ENCODE data around the gene FAP.

The FAP gene

DNA sequence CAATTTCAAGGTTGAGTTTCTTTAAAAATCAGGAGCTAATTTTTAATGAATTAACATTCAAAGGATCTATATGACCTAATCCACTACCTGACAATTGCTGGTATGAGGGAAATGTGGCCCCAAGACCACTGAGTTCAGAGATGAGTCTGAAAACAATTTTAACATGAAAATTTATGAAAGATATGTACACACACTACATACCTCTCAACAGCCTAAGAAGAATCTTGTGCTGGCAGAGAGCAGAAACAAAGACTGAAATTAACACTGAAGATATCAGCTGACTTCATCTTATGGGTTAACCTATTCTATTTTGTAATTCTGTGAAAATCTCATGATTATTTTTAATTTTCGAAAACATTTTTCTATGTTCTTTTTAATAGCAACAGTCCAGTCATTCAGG, 1.7 kb downstream of the FAP start:
- DNase-seq: no peak

DNA sequence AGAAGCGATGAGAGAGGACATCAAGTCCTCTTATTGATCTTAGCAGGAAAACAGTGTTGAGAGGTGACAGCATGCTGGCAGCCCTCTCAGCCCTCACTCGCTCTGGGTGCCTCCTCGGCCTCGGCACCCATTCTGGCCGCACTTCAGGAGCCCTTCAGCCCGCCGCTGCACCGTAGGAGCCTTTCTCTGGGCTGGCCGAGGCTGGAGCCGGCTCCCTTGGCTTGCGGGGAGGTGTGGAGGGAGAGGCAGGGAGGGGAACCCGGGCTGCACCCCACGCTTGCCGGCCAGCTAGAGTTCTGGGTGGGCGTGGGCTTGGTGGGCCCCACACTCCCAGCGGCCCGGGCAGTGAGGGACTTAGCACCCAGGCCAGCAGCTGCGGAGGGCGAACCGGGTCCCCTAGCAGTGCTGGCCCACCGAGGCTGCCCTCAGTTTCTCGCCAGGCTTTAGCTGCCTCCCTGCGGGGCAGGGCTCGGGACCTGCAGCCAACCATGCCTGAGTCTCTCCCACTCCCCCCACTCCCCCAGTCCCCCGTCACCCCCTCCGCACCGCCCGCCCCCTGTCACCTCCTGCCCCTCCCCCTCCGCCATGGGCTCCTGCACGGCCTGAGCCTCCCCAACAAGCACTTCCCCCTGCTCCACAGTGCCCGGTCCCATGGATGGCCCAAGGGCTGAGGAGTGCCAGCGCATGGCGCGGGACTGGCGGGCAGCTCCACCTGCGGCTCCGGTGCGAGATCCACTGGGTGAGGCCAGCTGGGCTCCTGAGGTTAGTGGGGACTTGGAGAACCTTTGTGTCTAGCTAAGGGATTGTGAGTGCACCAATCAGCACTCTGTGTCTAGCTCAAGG, 8.4 kb downstream of the FAP start:
- DNase-seq: no peak

DNA sequence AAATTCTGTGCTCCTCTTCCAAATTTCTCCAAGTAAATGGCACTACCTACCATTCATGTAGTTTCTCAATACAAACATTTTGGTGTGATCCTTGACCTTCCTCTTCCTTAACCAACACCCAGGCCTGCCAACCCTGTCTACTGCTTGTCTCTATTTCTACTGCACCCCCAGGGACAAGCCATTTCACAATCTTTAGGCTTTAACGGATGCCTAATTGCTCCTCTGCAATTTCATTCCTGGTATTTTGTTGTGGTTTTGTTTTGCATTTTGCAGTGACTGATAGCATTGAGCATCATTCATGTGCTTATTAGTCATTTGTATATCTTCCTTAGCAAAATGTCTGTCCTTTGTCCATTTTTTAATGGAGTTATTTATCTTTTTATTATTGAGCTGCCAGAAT, 10.0 kb downstream of the FAP start:
- DNase-seq: peak; percentile 47

DNA sequence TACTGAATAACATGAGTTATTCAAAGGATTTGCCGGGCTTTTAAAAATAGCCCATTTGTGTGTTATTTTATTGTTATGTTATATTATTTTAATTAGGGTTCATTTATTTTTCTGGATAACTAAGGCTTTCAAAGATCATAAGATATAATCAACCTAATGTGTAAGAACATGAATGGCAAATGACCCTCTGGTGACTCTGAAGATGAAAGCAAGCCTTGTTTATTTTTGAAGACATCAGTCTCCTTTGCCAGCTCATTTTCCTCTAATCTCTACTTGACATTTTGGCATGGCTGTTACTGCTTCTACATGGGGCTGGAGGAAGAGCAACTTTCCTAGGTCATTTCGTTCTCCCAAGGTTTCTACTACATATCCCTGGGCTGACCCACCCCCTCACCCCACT, 10.6 kb downstream of the FAP start:
- no peak for DNase-seq

DNA sequence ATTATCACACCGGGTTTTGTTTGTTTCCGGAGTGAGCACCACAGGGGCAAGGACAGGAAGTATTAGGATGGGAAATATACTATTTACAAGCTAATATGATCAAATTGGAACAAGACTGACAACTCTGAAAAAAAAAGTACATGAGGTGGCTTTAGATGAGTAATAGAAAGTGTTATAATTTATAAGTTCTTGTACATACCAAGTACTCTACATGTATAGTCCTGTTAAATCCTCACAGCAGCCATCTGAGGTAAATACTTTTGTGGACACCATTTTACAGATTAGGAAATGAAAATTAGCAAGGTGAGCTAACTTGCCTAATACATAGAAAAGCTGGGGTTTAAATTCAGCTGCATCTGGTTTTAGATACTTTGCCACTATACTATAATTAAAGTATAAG, 11.2 kb downstream of the FAP start:
- no peak for DNase-seq

DNA sequence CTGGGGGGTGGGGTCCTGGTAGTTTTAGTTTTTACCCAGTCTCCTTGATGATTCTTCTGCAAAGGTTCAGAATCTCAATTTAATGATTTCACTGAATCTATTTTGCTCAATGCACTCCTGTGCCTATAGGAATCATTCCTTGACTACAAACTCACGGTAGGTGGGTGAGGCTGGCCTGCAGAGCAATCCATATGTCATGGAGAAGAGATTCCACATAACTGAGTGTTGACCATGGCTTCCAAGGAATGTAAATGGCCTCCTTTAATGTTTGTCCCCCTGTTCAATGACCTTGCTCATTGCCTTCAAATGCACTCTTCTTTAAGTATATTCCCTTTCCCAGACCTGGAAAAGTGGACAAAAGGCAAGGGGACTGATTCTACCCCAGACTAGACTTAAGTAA, 12.5 kb downstream of the FAP start:
- no peak for DNase-seq

DNA sequence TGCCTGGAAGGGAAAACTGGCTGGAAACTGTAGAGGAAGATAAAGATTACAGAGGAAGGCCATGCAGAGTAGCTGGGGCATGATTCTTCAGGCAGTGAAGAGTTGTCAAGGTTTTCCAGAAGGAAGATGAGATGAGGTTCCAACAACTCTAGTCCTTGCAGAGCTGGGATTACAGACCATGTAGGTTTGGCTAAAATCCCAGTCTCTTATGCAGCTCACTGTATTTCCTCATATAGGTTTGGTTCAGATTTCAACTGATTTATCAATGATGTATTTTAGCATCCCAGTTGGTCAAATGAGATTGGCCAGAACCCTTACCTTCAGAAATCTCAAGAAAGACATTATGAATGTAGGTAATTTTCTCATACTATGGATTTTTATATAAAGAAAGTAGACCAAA, 16.4 kb downstream of the FAP start:
- no peak for DNase-seq

DNA sequence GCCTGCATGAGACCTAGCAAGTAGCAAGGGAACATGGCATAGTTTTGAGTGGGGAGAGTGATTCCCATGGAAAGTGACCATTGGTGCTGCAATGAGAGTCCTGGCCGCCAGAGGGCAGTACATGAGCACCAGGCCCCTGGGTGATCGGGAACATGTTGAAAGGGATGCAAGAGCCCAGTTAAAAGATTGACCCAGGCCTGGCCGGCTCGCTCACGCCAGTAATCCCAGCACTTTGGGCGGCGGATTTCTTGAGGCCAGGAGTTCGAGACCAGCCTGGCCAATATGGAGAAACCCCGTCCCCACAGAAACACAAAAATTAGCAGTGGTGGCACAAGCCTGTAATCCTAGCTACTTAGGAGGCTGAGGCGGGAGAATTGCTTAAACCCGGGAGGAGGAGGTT, 22.2 kb downstream of the FAP start:
- peak; percentile 36 for DNase-seq

DNA sequence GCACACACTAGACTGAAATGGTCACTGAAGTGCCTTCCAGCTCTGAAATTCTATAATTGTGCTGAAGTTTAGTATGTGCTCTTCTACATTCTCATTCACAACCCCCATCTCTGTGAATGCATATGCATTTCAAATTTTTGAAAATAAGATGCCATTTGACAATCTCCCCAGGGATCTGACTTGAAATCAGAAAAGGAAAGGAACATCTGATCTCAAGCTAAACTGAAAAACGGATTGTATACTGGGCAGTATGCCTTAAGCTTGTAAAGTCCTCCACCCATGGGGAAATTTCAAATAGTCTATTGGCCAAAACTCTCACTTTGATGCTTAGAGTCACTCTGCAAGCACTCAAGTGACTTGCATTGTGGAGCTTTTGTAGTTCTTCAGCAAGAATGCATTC, 22.9 kb downstream of the FAP start:
- no peak for DNase-seq

DNA sequence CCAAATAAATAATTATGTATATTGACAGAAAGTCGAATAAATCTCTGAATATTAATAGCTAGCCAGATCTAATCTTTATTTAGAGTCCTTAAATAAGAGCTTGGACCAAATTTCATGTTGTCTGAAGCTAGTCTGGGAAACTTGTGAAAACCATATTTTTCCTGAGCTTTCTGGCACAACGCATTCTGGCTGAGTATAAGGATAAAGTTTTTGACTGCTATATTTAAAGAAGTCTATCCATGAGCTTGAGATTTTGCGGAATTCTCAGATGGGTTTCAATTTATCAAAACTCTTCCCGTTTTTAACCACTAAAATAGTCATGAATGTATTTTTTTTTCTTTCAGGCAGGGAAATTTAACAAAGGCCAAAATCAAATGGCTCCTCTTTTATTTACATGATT, 23.8 kb downstream of the FAP start:
- DNase-seq: no peak

DNA sequence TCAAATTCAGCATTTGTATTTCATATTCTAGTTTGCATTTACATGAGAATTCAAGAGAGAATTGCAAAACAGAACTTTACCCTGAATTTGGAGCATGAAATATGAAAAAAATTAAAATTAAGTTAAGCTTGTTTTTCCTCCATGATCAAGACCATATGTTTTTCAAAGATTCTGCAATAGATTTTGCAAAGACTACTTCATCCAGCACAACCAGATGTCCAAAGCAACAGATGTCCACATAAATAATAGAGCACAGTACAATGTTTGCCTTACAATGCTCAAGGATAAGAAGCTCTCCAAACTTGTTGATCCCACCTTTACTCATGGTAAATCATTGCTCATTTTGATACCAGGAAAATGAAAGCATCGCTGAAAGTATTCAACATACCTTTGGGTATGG, 25.6 kb downstream of the FAP start:
- no peak for DNase-seq

DNA sequence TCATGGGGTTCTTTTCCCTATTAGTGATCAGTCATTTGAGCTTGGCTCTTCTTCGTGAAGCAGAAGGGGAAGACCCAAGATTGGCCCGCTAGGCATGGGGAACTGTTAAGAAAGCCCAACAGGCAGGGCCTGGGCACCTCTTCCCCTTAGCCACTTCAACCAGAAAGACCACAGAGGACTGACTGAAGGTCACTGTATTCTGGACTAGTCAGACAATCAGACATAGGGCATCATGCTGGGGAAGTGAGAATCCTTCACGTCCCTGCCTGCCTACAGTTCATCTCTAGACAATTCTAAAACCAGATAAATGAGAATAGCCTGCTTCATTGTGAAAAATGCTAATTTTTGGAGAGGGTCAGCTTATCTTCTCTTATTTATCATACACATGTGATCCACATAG, 28.1 kb downstream of the FAP start:
- no peak for DNase-seq

DNA sequence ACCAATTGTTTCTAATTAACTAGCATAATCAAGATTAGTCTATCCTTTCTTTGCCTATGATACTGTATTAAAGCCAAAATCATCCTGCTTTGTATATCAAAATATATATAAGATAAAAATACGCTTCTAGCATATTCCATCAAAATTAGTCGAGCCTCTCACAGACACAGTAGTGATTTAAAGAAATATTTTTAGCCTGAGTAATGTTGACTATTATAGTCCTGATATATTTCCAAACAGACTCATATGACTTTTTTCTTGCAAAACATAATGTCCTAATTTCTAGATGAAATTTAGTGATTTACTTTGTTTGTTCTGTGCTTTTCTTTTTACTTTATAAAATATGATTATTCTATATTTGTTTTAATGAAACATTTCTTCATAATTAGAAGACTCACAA, 30.9 kb downstream of the FAP start:
- no peak for DNase-seq

DNA sequence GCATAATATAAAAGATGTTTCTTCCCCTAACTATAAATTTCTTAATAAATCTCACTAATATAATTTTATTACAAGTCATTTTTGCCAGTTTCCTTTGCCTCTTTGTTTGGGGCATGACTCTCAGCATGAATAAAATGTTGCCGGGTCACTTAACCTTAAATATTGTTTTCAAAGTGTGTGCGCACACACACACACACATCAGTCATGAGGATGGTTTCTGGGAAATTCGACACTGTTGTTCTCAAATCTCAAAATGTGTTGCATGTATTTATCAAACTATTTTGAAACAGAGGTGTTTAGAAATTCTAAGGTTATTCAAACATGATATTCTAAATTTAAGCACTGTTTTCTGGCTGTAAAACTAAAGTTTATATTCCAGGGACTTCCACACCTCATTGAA, 31.5 kb downstream of the FAP start:
- no peak for DNase-seq

DNA sequence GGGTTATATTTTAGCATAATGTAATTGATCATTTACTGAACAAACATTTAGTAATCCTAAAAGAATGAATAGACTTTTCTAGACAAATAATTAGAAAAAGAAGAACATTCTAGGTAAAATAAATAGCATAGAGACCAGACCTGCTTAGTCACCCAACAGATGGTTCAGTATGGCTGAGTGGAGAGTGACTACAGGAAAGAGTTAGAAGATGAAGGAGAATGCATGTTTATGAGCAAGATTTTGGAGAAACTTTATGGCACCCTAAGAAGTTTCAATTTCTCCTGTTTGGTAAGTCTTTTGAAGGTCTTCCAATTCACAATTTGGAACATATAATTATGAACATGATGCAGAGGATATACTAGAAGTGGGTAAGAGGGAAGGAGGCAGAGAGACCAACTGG, 32.9 kb downstream of the FAP start:
- no peak for DNase-seq

DNA sequence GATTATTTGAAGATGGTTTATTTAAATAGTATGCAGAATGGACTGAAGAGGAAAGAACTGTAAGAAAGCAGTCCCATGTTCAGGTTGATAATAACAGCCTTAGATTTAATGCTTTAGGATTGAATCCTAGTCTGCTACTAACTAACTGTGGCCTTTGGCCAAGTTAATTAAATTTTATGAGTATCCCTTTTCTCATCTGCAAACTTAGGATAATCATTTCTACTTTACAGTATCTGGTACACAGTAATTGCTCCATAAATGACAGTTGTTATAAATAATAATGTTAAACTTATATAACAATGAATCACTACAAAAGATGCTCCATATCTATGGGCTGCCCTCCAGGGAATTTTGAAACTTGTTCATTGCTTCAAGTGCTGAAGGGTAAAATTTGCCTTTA, 41.0 kb downstream of the FAP start:
- DNase-seq: no peak

DNA sequence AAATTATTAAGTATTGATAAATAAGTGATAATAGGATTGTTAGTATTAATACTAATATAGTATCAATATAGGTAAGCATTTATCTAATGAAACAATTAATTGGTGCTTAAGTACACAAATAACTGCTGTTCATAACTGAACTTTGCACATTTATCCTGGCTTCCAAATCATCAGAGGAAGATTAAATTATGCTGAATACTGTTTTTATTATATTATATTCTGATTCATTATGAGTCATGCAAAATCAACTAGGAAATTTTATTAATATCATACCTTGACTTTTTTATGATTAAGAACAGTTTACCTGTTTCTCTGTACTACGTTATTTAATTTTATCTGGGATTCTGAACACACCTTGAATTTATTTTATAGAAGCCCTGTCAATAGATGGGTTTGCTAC, 42.6 kb downstream of the FAP start:
- DNase-seq: no peak

DNA sequence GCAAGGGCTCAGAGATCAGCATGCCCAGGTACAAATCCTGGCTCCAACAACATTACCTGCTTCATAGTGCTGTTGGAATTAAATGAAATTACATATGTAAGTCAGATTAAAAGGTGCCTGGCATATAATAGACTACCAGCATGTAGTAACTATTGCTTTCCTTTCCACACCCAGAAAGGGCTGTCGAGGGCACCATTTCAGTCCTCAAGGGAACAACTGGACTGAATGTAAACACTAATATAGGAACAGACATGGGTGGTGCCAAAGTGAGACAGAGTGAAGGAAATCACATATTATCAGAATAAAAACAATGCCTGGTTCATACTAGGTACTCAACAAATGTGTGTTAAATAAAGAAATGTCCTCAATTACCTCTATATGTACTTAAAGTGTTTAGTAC, 43.3 kb downstream of the FAP start:
- DNase-seq: no peak

DNA sequence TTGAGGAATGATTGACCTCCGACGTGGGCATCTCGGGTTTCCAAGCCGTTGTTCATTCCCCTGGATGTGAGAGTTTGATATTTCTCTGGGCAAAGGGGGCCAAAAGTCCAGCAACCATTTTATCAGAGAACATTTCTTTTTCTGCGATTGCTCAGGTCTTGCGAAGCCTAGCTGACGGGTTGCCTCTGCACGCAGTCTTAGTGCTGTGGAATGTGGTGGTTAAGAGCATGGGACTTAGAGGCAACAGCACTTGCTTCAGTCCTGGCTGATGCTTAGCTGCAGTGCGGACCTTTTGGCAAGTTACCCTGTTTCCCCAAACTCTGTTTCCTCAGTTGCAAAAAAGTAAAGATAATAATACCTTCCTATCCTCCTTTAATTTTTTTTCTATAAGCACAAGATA, 45.0 kb downstream of the FAP start:
- peak; percentile 8 for DNase-seq

DNA sequence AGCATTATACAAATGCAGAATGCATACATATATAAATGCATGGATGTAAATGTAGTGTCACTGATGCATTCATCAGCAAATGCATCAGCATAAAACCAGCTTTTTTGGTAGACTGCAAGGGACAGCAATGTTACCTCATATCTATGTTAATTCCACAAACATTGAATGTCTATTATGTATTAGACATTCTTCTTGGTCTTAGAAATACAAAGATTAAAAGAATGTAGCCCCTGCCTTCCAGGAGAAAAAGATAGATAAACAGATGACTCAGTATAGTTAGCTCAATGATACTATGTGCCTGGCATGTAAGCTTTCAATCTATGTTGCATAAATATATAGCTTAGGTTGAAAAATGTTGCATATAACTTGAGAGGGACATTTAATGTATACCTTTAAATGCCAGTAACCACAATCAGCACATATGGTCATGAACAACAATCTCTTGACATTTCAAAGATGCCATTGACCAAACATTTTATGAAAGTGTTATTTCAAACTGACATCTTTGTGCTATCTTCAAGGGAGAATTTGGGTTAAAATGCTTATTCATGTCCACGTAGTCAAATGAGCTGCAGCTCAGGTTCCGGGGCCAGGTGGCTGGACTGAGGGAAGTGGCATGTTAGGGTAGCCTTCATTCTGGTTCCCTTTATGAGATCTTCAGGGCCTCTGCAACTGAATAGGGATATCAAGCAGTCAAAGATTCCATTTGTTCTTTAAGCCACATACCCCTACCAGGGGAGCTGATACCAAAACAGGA, 46.0 kb downstream of the FAP start:
- DNase-seq: peak; percentile 73

DNA sequence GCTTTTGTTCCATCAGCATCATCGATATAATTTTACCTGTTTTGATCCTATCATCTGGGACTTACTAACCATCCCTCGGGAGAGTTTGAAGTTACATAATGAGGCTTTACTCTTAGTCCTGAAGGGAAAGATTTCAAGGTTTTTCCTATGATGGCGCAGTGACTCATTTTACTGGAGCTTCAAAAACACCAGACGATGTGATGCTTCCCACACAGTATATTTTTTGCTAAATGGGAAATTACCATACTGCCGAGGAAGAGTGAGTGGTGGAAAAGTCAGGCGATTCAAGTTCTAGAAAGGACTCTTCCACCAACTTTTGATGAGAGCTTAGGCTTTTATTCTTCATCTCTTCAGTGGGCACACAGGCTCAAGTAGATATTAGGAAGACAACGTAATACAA, 46.6 kb downstream of the FAP start:
- DNase-seq: peak; percentile 86

DNA sequence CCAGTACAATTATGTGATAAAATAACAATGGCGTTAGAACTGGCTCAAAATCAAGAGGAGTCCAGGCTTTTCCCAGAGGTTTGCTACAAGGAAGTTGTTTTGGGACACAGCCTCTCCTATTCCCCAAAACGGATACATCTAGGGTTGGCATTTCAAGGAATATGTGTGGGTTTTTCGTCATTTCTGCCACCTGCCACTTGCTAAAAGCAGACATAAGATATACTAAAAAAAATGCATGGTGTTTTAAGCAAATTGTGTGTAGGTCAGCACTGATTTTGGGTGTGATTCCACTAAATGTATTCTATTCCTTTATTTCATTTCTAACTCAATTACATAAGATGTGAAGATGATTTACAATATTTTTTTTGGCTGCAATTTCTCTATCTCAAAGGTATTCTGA, 54.8 kb downstream of the FAP start:
- DNase-seq: no peak

DNA sequence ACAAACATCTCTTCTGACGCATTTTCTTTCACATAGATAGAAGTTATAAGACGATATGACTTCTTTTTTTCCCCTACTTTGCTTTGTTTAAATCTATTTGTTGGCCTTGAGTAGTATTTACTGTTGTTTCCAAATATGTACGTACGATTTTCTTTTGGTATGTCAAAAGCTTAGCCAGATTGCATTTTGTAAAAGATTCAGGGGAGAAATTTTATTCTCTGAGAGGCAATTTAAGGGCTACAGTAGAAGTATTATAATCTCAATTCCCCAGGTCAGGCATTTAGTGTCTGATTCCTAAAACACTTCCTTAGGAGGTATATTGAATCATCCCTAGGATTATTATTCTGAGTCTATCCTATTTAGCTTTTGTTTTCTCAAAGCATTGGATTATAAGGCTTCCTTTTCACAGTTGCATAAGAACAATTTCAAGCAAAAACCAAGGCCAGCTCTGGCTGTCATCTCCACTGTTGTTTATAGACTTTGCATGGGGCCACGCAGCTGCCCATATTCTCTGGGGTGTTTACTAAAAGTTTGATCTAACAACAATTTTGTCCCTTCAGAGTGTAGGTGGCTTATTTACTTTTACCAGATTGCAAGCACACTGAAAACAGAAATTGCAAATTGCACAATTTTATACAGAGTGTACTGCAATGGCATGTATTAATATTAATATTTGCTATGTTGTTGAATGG, 57.6 kb downstream of the FAP start:
- DNase-seq: no peak

DNA sequence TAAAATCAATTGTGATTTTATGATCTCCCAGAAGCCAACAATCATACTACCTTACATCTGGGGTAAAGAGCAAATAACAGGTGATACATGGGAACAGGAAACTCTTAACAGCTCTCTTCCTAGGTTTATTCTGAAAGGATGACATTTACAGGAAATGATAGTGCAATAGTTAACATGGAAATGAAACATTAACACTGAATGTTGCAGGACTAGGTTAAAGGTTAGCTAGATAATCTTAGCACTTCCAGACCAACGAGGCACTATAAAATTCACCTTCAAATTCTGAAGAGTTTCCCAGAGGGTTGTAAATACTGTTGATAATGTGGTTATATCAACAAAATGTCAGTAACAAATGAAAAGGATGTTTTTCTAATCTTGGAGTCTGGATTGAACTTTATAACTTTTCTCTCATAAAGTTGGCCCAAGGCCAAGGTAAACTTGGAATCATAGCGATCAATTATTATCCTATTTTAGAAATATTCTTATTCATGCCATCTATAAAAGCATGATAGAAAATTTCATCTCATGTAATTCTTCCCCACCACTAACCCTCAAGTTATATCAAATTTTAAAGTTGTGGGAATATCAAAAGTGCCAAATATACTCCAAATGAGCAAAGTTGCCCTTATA, 58.3 kb downstream of the FAP start:
- DNase-seq: no peak
